ENCODE measurements around the gene FBXL19.

The FBXL19 gene

DNA sequence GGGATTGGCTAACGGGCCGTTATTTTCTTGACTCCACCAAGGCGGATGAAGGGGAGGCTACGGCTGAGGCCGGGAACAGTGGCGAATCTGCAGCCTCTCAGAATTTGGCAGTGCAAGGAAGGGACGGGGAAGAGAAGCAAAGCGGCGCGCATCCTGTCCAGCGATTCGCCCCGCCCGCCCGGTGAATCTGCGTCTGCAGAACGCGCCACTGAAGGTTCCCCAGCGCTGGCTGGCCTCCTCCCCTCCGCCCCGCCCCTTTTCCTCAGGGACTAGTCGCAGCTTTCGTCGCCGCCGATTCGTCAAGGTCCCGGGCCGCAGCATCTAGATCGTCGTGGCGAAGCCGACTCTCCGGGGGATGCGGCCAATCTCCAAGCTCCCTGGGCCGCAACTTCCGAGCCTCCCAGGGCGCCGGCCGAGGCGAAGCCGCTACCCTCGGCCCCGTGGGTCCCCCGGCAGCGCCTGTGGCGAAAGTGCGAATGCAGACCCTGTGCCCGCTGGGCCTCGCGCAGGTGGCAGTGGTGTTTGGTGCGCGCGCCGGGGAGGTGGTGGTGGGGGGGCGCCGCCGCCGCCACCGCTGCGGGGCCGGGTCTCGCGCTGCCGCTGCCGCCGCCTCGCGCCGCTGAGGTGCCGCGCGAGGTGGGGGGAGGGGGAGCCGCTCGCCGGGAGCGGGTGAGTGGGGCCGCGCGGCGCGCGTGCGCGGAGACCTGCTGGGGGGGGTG lies 34.2 kb downstream of the FBXL19 start, which contains the start of gene SETD1A (continued):
- TF ChIP-seq ZNF394 (tag by site-specific recombination; IDR thresholded peaks at IDR 0.05; ENCODE audit: borderline replicate concordance): peak; percentile 84
- TF ChIP-seq, protein P1, sequence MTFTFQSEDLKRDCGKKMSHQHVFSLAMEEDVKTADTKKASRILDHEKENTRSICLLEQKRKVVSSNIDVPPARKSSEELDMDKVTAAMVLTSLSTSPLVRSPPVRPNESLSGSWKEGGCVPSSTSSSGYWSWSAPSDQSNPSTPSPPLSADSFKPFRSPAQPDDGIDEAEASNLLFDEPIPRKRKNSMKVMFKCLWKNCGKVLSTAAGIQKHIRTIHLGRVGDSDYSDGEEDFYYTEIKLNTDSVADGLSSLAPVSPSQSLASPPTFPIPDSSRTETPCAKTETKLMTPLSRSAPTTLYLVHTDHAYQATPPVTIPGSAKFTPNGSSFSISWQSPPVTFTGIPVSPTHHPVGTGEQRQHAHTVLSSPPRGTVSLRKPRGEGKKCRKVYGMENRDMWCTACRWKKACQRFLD (tag by site-specific recombination; IDR thresholded peaks at IDR 0.05): 0 out of 2 replicates have a peak, but pooled peaks have one; percentile 32
- peak; percentile 97 for TF ChIP-seq KLF7 (tag by site-specific recombination; IDR thresholded peaks at IDR 0.05; ENCODE audit: borderline replicate concordance)
- 0 out of 2 replicates have a peak, but pooled peaks have one; percentile 19 for TF ChIP-seq ZNF19 (tag by site-specific recombination; IDR thresholded peaks at IDR 0.05; ENCODE audit: low read depth)
- TF ChIP-seq, protein P2, sequence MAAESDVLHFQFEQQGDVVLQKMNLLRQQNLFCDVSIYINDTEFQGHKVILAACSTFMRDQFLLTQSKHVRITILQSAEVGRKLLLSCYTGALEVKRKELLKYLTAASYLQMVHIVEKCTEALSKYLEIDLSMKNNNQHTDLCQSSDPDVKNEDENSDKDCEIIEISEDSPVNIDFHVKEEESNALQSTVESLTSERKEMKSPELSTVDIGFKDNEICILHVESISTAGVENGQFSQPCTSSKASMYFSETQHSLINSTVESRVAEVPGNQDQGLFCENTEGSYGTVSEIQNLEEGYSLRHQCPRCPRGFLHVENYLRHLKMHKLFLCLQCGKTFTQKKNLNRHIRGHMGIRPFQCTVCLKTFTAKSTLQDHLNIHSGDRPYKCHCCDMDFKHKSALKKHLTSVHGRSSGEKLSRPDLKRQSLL (tag by site-specific recombination; IDR thresholded peaks at IDR 0.05): no peak
- TF ChIP-seq, protein P3, sequence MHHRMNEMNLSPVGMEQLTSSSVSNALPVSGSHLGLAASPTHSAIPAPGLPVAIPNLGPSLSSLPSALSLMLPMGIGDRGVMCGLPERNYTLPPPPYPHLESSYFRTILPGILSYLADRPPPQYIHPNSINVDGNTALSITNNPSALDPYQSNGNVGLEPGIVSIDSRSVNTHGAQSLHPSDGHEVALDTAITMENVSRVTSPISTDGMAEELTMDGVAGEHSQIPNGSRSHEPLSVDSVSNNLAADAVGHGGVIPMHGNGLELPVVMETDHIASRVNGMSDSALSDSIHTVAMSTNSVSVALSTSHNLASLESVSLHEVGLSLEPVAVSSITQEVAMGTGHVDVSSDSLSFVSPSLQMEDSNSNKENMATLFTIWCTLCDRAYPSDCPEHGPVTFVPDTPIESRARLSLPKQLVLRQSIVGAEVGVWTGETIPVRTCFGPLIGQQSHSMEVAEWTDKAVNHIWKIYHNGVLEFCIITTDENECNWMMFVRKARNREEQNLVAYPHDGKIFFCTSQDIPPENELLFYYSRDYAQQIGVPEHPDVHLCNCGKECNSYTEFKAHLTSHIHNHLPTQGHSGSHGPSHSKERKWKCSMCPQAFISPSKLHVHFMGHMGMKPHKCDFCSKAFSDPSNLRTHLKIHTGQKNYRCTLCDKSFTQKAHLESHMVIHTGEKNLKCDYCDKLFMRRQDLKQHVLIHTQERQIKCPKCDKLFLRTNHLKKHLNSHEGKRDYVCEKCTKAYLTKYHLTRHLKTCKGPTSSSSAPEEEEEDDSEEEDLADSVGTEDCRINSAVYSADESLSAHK (tag by site-specific recombination; IDR thresholded peaks at IDR 0.05): peak; percentile 64
- peak; percentile 92 for TF ChIP-seq ZNF501 (tag by site-specific recombination; IDR thresholded peaks at IDR 0.05)
- no peak for TF ChIP-seq ZNF664 (tag by site-specific recombination; IDR thresholded peaks at IDR 0.05)
- TF ChIP-seq, protein P4, sequence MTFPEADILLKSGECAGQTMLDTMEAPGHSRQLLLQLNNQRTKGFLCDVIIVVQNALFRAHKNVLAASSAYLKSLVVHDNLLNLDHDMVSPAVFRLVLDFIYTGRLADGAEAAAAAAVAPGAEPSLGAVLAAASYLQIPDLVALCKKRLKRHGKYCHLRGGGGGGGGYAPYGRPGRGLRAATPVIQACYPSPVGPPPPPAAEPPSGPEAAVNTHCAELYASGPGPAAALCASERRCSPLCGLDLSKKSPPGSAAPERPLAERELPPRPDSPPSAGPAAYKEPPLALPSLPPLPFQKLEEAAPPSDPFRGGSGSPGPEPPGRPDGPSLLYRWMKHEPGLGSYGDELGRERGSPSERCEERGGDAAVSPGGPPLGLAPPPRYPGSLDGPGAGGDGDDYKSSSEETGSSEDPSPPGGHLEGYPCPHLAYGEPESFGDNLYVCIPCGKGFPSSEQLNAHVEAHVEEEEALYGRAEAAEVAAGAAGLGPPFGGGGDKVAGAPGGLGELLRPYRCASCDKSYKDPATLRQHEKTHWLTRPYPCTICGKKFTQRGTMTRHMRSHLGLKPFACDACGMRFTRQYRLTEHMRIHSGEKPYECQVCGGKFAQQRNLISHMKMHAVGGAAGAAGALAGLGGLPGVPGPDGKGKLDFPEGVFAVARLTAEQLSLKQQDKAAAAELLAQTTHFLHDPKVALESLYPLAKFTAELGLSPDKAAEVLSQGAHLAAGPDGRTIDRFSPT (tag by site-specific recombination; IDR thresholded peaks at IDR 0.05): peak; percentile 98
- TF ChIP-seq ZNF24 (tag by site-specific recombination; IDR thresholded peaks at IDR 0.05): peak; percentile 95
- TF ChIP-seq ZNF324 (tag by site-specific recombination; IDR thresholded peaks at IDR 0.05): peak; percentile 99
- TF ChIP-seq, protein P5, sequence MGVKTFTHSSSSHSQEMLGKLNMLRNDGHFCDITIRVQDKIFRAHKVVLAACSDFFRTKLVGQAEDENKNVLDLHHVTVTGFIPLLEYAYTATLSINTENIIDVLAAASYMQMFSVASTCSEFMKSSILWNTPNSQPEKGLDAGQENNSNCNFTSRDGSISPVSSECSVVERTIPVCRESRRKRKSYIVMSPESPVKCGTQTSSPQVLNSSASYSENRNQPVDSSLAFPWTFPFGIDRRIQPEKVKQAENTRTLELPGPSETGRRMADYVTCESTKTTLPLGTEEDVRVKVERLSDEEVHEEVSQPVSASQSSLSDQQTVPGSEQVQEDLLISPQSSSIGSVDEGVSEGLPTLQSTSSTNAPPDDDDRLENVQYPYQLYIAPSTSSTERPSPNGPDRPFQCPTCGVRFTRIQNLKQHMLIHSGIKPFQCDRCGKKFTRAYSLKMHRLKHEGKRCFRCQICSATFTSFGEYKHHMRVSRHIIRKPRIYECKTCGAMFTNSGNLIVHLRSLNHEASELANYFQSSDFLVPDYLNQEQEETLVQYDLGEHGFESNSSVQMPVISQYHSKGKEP (tag by site-specific recombination; IDR thresholded peaks at IDR 0.05): no peak; the same call in 1 of the 2 replicates
- peak; percentile 99 for TF ChIP-seq SCRT1 (tag by site-specific recombination; IDR thresholded peaks at IDR 0.05; ENCODE audit: borderline replicate concordance)
- TF ChIP-seq ZNF776 (tag by site-specific recombination; IDR thresholded peaks at IDR 0.05; ENCODE audit: borderline replicate concordance): no peak
- peak; percentile 99 for TF ChIP-seq ZNF2 (tag by site-specific recombination; IDR thresholded peaks at IDR 0.05)
- TF ChIP-seq SP3 (tag by site-specific recombination; IDR thresholded peaks at IDR 0.05): peak; percentile 99
- peak; percentile 47; the same call in 1 of the 2 replicates for TF ChIP-seq ZNF623 (tag by site-specific recombination; IDR thresholded peaks at IDR 0.05)
- peak; percentile 93 for TF ChIP-seq ZNF76 (tag by site-specific recombination; IDR thresholded peaks at IDR 0.05; ENCODE audit: borderline replicate concordance, low read depth)
- TF ChIP-seq, protein P6, sequence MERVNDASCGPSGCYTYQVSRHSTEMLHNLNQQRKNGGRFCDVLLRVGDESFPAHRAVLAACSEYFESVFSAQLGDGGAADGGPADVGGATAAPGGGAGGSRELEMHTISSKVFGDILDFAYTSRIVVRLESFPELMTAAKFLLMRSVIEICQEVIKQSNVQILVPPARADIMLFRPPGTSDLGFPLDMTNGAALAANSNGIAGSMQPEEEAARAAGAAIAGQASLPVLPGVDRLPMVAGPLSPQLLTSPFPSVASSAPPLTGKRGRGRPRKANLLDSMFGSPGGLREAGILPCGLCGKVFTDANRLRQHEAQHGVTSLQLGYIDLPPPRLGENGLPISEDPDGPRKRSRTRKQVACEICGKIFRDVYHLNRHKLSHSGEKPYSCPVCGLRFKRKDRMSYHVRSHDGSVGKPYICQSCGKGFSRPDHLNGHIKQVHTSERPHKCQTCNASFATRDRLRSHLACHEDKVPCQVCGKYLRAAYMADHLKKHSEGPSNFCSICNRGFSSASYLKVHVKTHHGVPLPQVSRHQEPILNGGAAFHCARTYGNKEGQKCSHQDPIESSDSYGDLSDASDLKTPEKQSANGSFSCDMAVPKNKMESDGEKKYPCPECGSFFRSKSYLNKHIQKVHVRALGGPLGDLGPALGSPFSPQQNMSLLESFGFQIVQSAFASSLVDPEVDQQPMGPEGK (tag by site-specific recombination; IDR thresholded peaks at IDR 0.05): peak; percentile 95
- TF ChIP-seq ZNF341 (tag by site-specific recombination; IDR thresholded peaks at IDR 0.05; ENCODE audit: low read depth): peak; percentile 63
